CD14-positive monocyte (primary cell): ENCODE results near the gene TRPM5. TPM values are rescaled to one million over a fixed set of nuclear protein-coding genes. Genes with fewer than 3 reads are reported as not detected.

Experiments used
- DNase-seq, 3 donors: peaks; one replicate each; pipeline ENCODE4 v3.0.0-alpha.2; 2011 to 2022
- H2AFZ ChIP-seq: 2 replicates; pipeline ENCODE4 v1.6.0; 2012; ENCODE audit warnings: mild to moderate bottlenecking, low read depth, low read length, inconsistent platforms; ENCODE audit not compliant: insufficient read depth, poor library complexity, severe bottlenecking
- H3K27ac ChIP-seq, 2 donors: 1 replicate in 1 of 2; 2 replicates in 1 of 2; pipeline ENCODE4 v1.5.1; 2012 to 2013; ENCODE audit warnings: low read length in 2 of 2, control low read depth in 1 of 2, inconsistent platforms in 1 of 2, low read depth in 1 of 2, mild to moderate bottlenecking in 1 of 2
- H3K27me3 ChIP-seq, 2 donors: one replicate each; pipeline versions ENCODE4 v1.6.0 to v1.6.1; 2011 to 2013; ENCODE audit warnings: low read length in 2 of 2; ENCODE audit not compliant: control insufficient read depth in 2 of 2, insufficient read depth in 2 of 2
- H3K36me3 ChIP-seq, 2 donors: replicated peaks in 1 of 2; 1 replicate in 1 of 2; 2 replicates in 1 of 2; pipeline versions ENCODE4 v1.5.1 to v1.6.1; 2012 to 2013; ENCODE audit warnings: low read length in 2 of 2, control low read depth in 1 of 2, inconsistent platforms in 1 of 2, mild to moderate bottlenecking in 1 of 2; ENCODE audit not compliant: insufficient read depth in 2 of 2, control insufficient read depth in 1 of 2
- H3K4me1 ChIP-seq, 2 donors: 1 replicate in 1 of 2; 2 replicates in 1 of 2; pipeline versions ENCODE4 v1.5.1 to v1.6.1; 2012 to 2013; ENCODE audit warnings: low read length in 2 of 2, control low read depth in 1 of 2, inconsistent platforms in 1 of 2, mild to moderate bottlenecking in 1 of 2, moderate library complexity in 1 of 2; ENCODE audit not compliant: insufficient read depth in 2 of 2, control insufficient read depth in 1 of 2
- H3K4me2 ChIP-seq: replicated peaks from 2 replicates; pipeline ENCODE3; 2012; ENCODE audit warnings: low read length, moderate library complexity, mild to moderate bottlenecking; ENCODE audit not compliant: poor library complexity, severe bottlenecking; ENCODE audit errors: extremely low read depth
- H3K4me3 ChIP-seq, 3 experiments: fragments of 200-600 bp in 1 of 3; sonication (generic) in 1 of 3; replicated peaks in 1 of 3; 1 replicate in 2 of 3; 2 replicates in 1 of 3; pipeline ENCODE4 v1.5.1; 2011 to 2013; ENCODE audit warnings: low read length in 3 of 3, mild to moderate bottlenecking in 3 of 3, control low read depth in 2 of 3, low read depth in 2 of 3, inconsistent platforms in 1 of 3, moderate library complexity in 1 of 3
- H3K79me2 ChIP-seq: 2 replicates; pipeline ENCODE4 v1.6.0; 2012; ENCODE audit warnings: mild to moderate bottlenecking, control low read depth, inconsistent platforms, low read length, moderate library complexity; ENCODE audit not compliant: insufficient read depth
- H3K9ac ChIP-seq: 2 replicates; pipeline ENCODE4 v1.6.0; 2017; ENCODE audit warnings: low read length, mild to moderate bottlenecking; ENCODE audit not compliant: insufficient read depth, poor library complexity, severe bottlenecking
- H3K9me3 ChIP-seq, 2 donors: replicated peaks in 1 of 2; 1 replicate in 1 of 2; 2 replicates in 1 of 2; pipeline versions ENCODE4 v1.5.1 to v1.6.1; 2012 to 2013; ENCODE audit warnings: low read length in 2 of 2, control low read depth in 1 of 2; ENCODE audit not compliant: control insufficient read depth in 1 of 2, insufficient read depth in 1 of 2
- H4K20me1 ChIP-seq: 2 replicates; pipeline ENCODE4 v1.6.0; 2012; ENCODE audit warnings: mild to moderate bottlenecking, low read length, control low read depth, moderate library complexity; ENCODE audit not compliant: insufficient read depth
- H3K27ac Mint-ChIP-seq, 7 donors: one replicate each; pipeline ENCODE4 v1.8.0; 2020; ENCODE audit warnings: mild to moderate bottlenecking in 7 of 7, mixed read lengths in 7 of 7, moderate library complexity in 6 of 7, inconsistent platforms in 2 of 7
- H3K27me3 Mint-ChIP-seq, 3 donors: one replicate each; pipeline ENCODE4 v1.8.0; 2021 to 2022; ENCODE audit warnings: low read depth in 3 of 3, mild to moderate bottlenecking in 3 of 3, mixed read lengths in 3 of 3, moderate library complexity in 3 of 3, inconsistent platforms in 1 of 3
- H3K36me3 Mint-ChIP-seq, 2 donors: one replicate each; pipeline ENCODE4 v1.8.0; 2020; ENCODE audit warnings: mixed read lengths in 2 of 2, inconsistent platforms in 1 of 2, mild to moderate bottlenecking in 1 of 2
- H3K4me1 Mint-ChIP-seq: one replicate; pipeline ENCODE4 v1.8.0; 2020; ENCODE audit warnings: mild to moderate bottlenecking, mixed read lengths
- H3K4me3 Mint-ChIP-seq, 2 donors: one replicate each; pipeline ENCODE4 v1.8.0; 2020; ENCODE audit warnings: mild to moderate bottlenecking in 2 of 2, mixed read lengths in 2 of 2, moderate library complexity in 1 of 2
- H3K9me3 Mint-ChIP-seq, 7 donors: one replicate each; pipeline ENCODE4 v1.8.0; 2020 to 2022; ENCODE audit warnings: mixed read lengths in 7 of 7, mild to moderate bottlenecking in 6 of 7, moderate library complexity in 6 of 7, inconsistent platforms in 2 of 7
- WGBS: methylation state at CpG from one replicate; pipeline ENCODE4 v1.1.5; 2013; ENCODE audit warnings: missing lambda C conversion rate; ENCODE audit not compliant: insufficient coverage; 5-methylcytosine and 5-hydroxymethylcytosine counted together
- intact Hi-C, 2 donors: fragments of 100-400 bp; cut with micrococcal nuclease; formaldehyde crosslinking; loops; one replicate each; pipeline versions ENCODE4 v1.15.0 to v1.15.1; 2023
- polyA plus RNA-seq, 3 donors: library from polyadenylated mRNA; depleted of rRNA in 1 of 3; unstranded in 2 of 3; stranded (reverse) in 1 of 3; fragments of 300-500 nt in 2 of 3; fragments of >200 nt in 1 of 3; fragmentation: Illumina TruSeq in 2 of 3; gene quantifications; 1 replicate in 2 of 3; 2 replicates in 1 of 3; pipeline ENCODE4 v1.2.3, GENCODE V29; 2012 to 2021
- TF ChIP-seq, protein P1 (sequence below): fragments of 200-600 bp; IDR thresholded peaks from one replicate; pipeline ENCODE4 v1.8.0; 2022; ENCODE audit warnings: antibody characterized with exemption, mild to moderate bottlenecking

TRPM5 gene
- polyA plus RNA-seq, 3 donors: 0.03 TPM; not detected in 2

DNA sequence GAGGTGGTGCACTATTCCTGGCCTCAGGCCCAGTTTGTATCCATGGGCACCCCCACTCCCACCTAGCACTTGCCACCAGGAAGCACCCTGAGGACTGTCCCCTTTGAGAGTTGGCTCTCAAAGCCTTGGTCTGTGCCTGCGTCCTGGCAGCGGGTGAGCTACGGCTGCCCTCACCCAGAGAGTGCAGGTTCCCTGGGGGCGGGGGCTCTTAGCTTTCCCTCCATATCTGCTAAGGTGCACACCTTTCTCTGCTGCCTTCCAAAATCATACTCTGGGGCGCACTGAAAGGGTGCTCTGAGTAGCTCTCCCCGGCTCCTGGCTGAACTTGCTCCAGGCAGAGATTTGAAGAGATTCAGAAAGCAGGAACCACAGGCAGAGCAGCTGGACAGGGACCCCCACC is 7.6 kb upstream of the TRPM5 start:
- H3K4me1 ChIP-seq: peaks cover 19 to 20% of the 10 kb centered on the region in 2 donors
- Mint-ChIP-seq H3K9me3 (peaks cover 0 to 9% (median 0%) of the 10 kb centered on the region in 7 donors), H3K27me3 (peaks cover 0 to 3% (median 2%) of the 10 kb centered on the region in 3 donors), H3K4me1 (peaks cover 22% of the 10 kb centered on the region), H3K27ac (no peak overlapping the region), H3K36me3 (peaks cover 39 to 53% of the 10 kb centered on the region in 2 donors), H3K4me3 (no peak overlapping the region)
- H2AFZ ChIP-seq: no peak overlapping the region
- H4K20me1 ChIP-seq: peaks cover 100% of the 10 kb centered on the region
- H3K36me3 ChIP-seq: peaks cover 14 to 35% of the 10 kb centered on the region in 2 donors
- no peak overlapping the region for H3K27ac ChIP-seq
- no peaks in the 10 kb centered on the region for H3K27me3 ChIP-seq
- TF ChIP-seq, protein P1, sequence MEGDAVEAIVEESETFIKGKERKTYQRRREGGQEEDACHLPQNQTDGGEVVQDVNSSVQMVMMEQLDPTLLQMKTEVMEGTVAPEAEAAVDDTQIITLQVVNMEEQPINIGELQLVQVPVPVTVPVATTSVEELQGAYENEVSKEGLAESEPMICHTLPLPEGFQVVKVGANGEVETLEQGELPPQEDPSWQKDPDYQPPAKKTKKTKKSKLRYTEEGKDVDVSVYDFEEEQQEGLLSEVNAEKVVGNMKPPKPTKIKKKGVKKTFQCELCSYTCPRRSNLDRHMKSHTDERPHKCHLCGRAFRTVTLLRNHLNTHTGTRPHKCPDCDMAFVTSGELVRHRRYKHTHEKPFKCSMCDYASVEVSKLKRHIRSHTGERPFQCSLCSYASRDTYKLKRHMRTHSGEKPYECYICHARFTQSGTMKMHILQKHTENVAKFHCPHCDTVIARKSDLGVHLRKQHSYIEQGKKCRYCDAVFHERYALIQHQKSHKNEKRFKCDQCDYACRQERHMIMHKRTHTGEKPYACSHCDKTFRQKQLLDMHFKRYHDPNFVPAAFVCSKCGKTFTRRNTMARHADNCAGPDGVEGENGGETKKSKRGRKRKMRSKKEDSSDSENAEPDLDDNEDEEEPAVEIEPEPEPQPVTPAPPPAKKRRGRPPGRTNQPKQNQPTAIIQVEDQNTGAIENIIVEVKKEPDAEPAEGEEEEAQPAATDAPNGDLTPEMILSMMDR: no peak
- no peak for DNase-seq
- intact Hi-C loops: no loop called here
- H3K9me3 ChIP-seq: no peaks in the 10 kb centered on the region
- H3K79me2 ChIP-seq: peaks cover 66% of the 10 kb centered on the region
- no peak overlapping the region for H3K4me2 ChIP-seq
- no peak overlapping the region for H3K9ac ChIP-seq
- H3K4me3 ChIP-seq: no peak overlapping the region
- 80% methylated on average over 6 of the region's 6 CpGs for WGBS

DNA sequence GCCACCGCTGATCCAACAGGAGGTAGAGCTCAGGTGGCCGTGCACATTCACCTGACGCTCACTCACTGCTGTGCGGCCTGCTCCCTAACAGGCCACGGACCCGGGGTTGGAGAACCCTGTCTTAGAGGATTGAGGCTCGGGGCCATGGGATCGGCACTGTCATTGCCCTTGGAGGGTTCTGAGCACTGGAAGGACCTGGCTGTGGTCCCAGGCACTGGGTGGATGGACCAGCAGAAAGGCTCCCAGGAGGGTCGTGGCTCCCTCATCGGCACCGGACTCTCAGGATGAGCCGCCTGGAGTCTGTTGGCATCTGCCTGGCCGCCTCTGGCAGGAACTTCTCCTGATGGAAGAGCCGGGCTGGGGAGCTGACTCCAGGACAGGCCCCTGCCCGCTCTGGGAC is 7.0 kb upstream of the TRPM5 start:
- WGBS: 96% methylated on average over 15 of the region's 15 CpGs
- intact Hi-C loops: no loop called here
- no peak overlapping the region for H3K27ac Mint-ChIP-seq
- Histone ChIP-seq H3K36me3 (peaks cover 14 to 35% of the 10 kb centered on the region in 2 donors), H3K27me3 (no peaks in the 10 kb centered on the region), H3K79me2 (peaks cover 72% of the 10 kb centered on the region), H4K20me1 (peaks cover 100% of the 10 kb centered on the region), H3K4me1 (peaks cover 25 to 26% of the 10 kb centered on the region in 2 donors), H3K9me3 (no peaks in the 10 kb centered on the region), H3K4me3 (no peak overlapping the region), H2AFZ (no peak overlapping the region), H3K9ac (no peak overlapping the region), H3K27ac (no peak overlapping the region), H3K4me2 (no peak overlapping the region)
- H3K9me3 Mint-ChIP-seq: peaks cover 0 to 9% (median 0%) of the 10 kb centered on the region in 7 donors
- H3K27me3 Mint-ChIP-seq: peaks cover 0 to 3% (median 2%) of the 10 kb centered on the region in 3 donors
- TF ChIP-seq, protein P1: no peak
- DNase-seq: no peak
- H3K4me1 Mint-ChIP-seq: peaks cover 28% of the 10 kb centered on the region
- peaks cover 39 to 53% of the 10 kb centered on the region in 2 donors for H3K36me3 Mint-ChIP-seq
- no peak overlapping the region for H3K4me3 Mint-ChIP-seq
